Lower leg skin (tissue), 4 donors: ENCODE data around the gene NELL1. TPM values are rescaled to one million over a fixed set of nuclear protein-coding genes. Genes with fewer than 3 reads are reported as not detected.

Experiments used
- DNase-seq, 2 donors: peaks; one replicate each; pipeline ENCODE4 v3.0.0-alpha.2; 2019; ENCODE audit warnings: low spot score in 2 of 2
- H3K4me3 ChIP-seq: fragments of 200-600 bp; sonication (generic); 2 replicates; pipeline ENCODE4 v1.5.1; 2017; ENCODE audit warnings: mild to moderate bottlenecking, low read depth; ENCODE audit not compliant: poor library complexity, severe bottlenecking
- POLR2A ChIP-seq, 2 donors: fragments of 450-650 bp; IDR thresholded peaks; one replicate each; pipeline ENCODE4 v1.6.1; 2016 to 2017; ENCODE audit warnings: antibody characterized with exemption in 2 of 2, mild to moderate bottlenecking in 1 of 2, moderate library complexity in 1 of 2
- WGBS, 2 donors: methylation state at CpG; one replicate each; pipeline ENCODE4 v1.1.5; 2018; 5-methylcytosine and 5-hydroxymethylcytosine counted together
- intact Hi-C: fragments of 100-400 bp; cut with DNase I; formaldehyde crosslinking; loops from one replicate; pipeline ENCODE4 v1.15.0; 2023; ENCODE audit warnings: low total_unique reads
- total RNA-seq, 4 donors: library from RNA; depleted of rRNA; stranded (reverse); fragments of >200 nt; gene quantifications; one replicate each; pipeline ENCODE4 v1.1.0, GENCODE V29; 2016
- TF ChIP-seq, protein P1 (sequence below), 3 donors: fragments of 450-650 bp; IDR thresholded peaks; one replicate each; pipeline ENCODE4 v1.5.1; 2016; ENCODE audit warnings: antibody characterized with exemption in 3 of 3, mild to moderate bottlenecking in 3 of 3, moderate library complexity in 2 of 3

The NELL1 gene
- total RNA-seq, 4 donors from 2014 or later, result 0.12 to 0.29 (median 0.14) TPM

GRCh38 chr11:21295508-21295907 is 626.1 kb downstream of the NELL1 start:
- no peak overlapping the region for H3K4me3 ChIP-seq
- no peak for TF ChIP-seq POLR2A (IDR thresholded peaks at IDR 0.05)
- TF ChIP-seq, protein P1, sequence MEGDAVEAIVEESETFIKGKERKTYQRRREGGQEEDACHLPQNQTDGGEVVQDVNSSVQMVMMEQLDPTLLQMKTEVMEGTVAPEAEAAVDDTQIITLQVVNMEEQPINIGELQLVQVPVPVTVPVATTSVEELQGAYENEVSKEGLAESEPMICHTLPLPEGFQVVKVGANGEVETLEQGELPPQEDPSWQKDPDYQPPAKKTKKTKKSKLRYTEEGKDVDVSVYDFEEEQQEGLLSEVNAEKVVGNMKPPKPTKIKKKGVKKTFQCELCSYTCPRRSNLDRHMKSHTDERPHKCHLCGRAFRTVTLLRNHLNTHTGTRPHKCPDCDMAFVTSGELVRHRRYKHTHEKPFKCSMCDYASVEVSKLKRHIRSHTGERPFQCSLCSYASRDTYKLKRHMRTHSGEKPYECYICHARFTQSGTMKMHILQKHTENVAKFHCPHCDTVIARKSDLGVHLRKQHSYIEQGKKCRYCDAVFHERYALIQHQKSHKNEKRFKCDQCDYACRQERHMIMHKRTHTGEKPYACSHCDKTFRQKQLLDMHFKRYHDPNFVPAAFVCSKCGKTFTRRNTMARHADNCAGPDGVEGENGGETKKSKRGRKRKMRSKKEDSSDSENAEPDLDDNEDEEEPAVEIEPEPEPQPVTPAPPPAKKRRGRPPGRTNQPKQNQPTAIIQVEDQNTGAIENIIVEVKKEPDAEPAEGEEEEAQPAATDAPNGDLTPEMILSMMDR (IDR thresholded peaks at IDR 0.05), result no peak
- 79 to 94% methylated on average over 2 of the region's 2 CpGs for WGBS, 2 donors
- no peak for DNase-seq
- intact Hi-C loops, result no loop called here

- intact Hi-C loops, result no loop called here
- no peak for DNase-seq
- WGBS, 2 donors, result 85 to 91% methylated on average over 1 of the region's 1 CpG
- TF ChIP-seq, protein P1 (IDR thresholded peaks at IDR 0.05), result no peak
- TF ChIP-seq POLR2A (IDR thresholded peaks at IDR 0.05), result no peak
- H3K4me3 ChIP-seq, result no peak overlapping the region
Observed at GRCh38 chr11:21301981-21302380, 632.6 kb downstream of the NELL1 start.

GRCh38 chr11:21306739-21307358 is 637.5 kb downstream of the NELL1 start:
- intact Hi-C loops, result no loop called here
- no peak for DNase-seq
- 46 to 56% methylated on average over 4 of the region's 4 CpGs for WGBS, 2 donors
- H3K4me3 ChIP-seq, result no peak overlapping the region
- TF ChIP-seq, protein P1 (IDR thresholded peaks at IDR 0.05), result no peak
- TF ChIP-seq POLR2A (IDR thresholded peaks at IDR 0.05), result no peak

DNA sequence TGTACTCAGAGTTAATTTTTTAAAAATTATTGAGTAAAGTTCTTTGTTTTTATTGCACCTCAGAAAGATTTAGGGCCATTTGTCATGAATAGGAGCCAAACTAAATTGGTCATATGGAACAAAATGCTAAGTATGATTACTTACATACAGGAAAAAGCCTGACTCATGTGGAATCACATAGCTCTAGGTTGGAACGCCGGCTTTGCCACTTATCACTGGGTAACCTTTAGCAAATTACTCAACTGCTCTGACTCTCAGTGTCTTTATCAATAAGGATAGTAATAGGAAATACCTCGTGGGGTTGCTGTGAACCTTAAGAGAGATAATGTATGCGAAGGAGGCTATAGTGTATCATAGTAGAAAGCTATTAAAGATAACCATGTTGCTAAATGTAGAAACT is 638.5 kb downstream of the NELL1 start:
- TF ChIP-seq, protein P1 (IDR thresholded peaks at IDR 0.05), result no peak
- TF ChIP-seq POLR2A (IDR thresholded peaks at IDR 0.05), result no peak
- intact Hi-C loops, result no loop called here
- WGBS, 2 donors, result 61% methylated on average over 4 of the region's 4 CpGs
- DNase-seq, result no peak
- H3K4me3 ChIP-seq, result no peak overlapping the region

- no peak overlapping the region for H3K4me3 ChIP-seq
- intact Hi-C loops, result no loop called here
- WGBS, 2 donors, result 11 to 14% methylated on average over 1 of the region's 1 CpG
- TF ChIP-seq, protein P1 (IDR thresholded peaks at IDR 0.05), result no peak
- no peak for TF ChIP-seq POLR2A (IDR thresholded peaks at IDR 0.05)
- DNase-seq, result no peak
Observed at GRCh38 chr11:21316591-21316990, 647.2 kb downstream of the NELL1 start.

GRCh38 chr11:21321072-21321471 is 651.7 kb downstream of the NELL1 start:
- TF ChIP-seq, protein P1 (IDR thresholded peaks at IDR 0.05), result no peak
- TF ChIP-seq POLR2A (IDR thresholded peaks at IDR 0.05), result no peak
- no peak overlapping the region for H3K4me3 ChIP-seq
- intact Hi-C loops, result no loop called here
- no peak for DNase-seq
- WGBS, 2 donors, result 41 to 55% methylated on average over 2 of the region's 2 CpGs
